ENCODE data around the gene E2F7.
"Not testable (repeated sequence)": the region's sequence is repeated elsewhere in the genome, so short reads cannot be mapped to it uniquely, and the experiment has no call there.

Gene E2F7

GRCh38 chr12:77065361-77066204 lies at the start of gene E2F7:
E2F7 (minus strand) TSS chr12:77065569; CDS start chr12:77064635, 934 bp downstream.
- peak; percentile 85 to 98 for DNase-seq

- no peak for DNase-seq
Measured at GRCh38 chr12:77113971-77114370, 48.6 kb upstream of the E2F7 start.

GRCh38 chr12:77108707-77109106 lies 43.3 kb upstream of the E2F7 start:
- no peak for DNase-seq

GRCh38 chr12:77107121-77107520 lies 41.8 kb upstream of the E2F7 start:
- no peak for DNase-seq

DNA sequence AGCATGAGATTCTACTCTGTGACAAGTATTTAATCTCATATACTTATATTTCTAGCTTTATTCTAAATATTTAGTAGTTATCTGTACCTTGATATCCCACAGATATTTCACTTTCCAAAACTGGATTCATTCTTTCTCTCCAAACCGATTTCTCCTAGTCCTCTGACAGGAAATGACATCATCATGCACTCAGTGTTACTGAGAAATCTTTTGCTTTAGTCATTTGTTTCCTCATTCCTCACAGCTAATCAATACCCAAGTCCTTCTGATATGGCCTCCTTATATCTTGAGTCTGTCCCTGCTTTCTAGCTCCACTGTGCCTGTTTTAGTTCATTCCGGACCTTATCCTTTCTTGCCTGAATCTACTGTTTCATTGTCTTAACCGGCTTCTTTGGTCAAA lies 39.4 kb upstream of the E2F7 start:
- no peak for DNase-seq

DNA sequence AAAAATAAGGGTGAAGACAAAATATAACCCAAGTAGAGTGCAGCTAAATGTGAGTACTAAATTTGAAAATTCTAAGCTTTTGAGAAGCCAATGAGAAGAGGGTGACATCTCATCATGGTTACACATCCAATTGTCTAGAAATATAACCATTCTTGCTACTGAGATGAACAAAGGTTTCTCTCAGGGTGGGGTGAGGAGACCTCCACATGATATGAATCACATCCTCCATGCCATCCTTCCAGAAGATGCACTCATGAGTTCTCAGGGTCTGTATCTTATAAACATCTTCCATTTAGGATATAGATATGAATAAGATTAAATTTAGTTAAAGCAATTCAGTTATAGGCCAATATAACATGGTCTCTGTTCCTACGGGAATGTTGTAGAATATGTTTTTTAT lies 38.9 kb upstream of the E2F7 start:
- no peak for DNase-seq

DNA sequence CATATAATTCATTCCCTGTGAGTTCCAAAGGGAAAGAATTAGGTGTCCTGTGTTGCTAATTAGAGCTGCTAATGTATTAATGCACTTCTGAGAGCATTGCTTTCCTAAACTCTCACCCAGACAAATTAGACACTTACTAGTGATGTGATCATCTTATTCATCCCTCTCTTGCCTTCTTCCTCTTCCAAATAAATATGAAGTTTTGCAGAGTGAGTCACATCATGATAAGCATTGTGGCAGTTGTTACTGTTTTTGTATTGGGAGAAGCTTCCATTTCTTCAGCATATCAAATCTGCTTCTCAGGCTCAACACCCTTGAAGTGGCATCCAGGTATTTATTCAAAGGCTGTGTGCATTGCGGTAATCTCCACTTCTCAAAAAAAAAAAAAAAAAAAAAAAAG lies 37.3 kb upstream of the E2F7 start:
- DNase-seq = no peak

GRCh38 chr12:77102123-77102522 lies 36.8 kb upstream of the E2F7 start:
- DNase-seq = no peak

DNA sequence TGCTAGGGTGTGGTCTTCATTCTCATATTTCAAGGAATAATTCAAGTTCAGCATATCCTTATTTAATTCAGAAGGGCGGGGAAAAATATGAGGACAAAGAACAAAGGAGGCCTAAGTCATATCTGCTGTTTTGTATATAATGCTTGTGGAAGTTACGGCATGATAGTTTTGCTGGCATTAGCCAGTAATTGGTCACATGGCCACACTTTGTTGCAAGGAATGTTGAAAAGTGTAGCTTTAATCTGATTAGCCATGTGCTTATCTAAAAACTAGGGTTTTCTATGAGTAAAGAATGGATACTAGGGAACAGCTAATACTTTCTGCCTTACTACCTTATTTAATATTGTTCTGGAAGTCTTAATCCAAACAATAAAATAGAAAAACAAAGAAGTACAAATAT lies 34.4 kb upstream of the E2F7 start:
- no peak for DNase-seq

GRCh38 chr12:77097846-77098245 lies 32.5 kb upstream of the E2F7 start:
- no peak for DNase-seq

DNA sequence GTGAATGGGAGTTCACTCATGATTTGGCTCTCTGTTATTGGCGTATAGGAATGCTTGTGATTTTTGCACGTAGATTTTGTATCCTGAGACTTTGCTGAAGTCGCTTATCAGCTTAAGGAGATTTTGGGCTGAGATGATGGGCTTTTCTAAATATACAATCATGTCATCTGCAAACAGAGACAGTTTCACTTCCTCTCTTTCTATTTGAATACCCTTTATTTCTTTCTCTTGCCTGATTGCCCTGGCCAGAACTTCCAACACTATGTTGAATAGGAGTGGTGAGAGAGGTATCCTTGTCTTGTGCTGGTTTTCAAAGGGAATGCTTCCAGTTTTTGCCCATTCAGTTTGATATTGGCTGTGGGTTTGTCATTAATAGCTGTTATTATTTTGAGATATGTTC lies 26.9 kb upstream of the E2F7 start:
- not testable (repeated sequence) for DNase-seq

- no peak for DNase-seq
Measured at GRCh38 chr12:77089686-77090220, 24.4 kb upstream of the E2F7 start.

DNA sequence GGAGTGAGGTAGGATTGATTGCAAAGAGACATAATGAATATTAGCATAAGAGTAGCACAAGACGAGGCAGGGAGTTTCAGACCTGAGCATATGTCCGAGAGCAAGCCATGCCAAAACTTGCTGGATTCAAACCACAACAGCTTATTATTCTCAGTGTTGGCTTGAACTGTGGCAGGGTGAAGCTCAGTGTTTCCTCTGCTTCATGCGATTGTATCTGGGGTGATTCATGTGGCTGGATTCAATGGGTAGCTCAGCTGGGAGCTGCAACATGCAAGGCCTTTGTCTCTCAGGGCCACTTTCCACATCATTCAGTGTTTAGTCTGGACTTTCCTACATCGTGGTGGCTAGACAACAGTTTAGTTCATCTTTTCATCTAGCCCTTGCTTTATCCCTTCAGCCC lies 22.1 kb upstream of the E2F7 start:
- no peak for DNase-seq

DNA sequence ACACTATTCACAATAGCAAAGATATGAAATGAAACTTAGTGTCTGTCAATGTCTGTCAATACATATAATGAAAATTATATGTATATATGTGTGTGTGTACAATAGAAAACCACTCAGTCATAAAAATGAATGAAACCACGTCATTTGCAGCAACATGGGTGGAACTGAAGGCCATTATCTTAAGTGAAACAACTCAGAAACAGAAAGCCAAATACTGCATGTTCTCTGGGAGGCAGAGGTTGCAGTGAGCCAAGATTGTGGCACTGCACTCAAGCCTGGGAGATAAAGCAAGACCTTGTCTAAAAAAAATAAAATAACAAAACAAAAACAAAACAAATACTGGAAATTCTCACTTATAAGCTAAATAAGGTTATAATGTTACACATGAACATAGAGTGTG lies 16.7 kb upstream of the E2F7 start:
- no peak for DNase-seq

GRCh38 chr12:77079631-77080030 lies 14.3 kb upstream of the E2F7 start:
- no peak for DNase-seq

DNA sequence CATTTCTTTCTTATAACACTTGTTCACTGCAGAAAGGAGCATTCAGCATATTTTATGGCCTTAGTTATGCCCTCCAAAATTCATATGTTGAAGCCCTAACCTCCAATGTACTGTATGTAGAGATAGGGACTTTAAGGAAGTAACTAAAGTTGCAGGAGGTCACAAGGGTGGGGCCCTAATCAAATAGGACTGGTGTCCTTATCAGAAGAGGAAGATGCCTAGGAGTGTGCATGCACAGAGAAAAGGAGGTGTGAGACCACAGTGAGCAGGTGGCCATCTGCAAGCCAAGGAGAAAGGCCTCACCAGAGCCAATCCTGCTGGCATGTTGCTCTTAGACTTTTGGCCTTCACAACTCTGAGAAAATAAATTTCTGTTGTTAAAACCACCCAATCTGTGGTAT lies 12.9 kb upstream of the E2F7 start:
- DNase-seq = no peak

DNA sequence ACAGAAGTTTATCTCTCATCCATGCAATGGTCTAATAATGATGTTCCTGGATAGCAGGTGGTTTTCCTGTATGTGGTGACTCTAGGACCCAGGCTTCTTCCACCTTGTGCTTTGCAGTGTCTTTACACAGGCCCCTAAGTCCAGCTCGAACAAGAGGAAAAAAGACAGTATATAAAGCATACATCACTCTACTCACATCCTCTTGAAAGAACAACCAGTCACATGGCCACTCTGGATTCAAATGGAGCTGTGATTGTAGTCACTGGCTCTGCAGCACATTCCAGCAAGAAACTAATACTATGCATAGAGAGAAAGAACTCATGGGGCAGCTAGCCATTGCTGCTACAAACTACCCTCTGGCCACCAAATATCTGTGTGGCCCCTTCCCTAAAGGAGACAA lies 11.5 kb upstream of the E2F7 start:
- no peak for DNase-seq

DNA sequence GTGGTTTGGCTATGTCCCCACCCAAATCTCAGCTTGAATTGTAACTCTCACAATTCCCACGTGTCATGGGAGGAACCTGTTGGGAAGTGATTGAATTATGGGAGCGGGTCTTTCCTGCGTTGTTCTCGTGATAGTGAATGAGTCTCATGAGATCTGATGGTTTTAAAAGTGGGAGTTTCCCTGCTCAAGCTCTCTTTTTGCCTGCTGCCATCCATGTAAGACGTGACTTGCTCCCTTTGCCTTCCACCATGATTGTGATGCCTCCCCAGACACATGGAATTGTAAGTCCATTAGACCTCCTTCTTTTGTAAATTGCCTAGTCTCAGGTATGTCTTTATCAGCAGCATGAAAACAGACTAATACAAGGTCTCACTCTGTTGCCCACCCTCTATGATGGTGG lies 8.5 kb upstream of the E2F7 start:
- not testable (repeated sequence) for DNase-seq

GRCh38 chr12:77072833-77073495 lies 7.6 kb upstream of the E2F7 start:
- no peak for DNase-seq

GRCh38 chr12:77070800-77071449 lies 5.6 kb upstream of the E2F7 start:
- no peak for DNase-seq

DNA sequence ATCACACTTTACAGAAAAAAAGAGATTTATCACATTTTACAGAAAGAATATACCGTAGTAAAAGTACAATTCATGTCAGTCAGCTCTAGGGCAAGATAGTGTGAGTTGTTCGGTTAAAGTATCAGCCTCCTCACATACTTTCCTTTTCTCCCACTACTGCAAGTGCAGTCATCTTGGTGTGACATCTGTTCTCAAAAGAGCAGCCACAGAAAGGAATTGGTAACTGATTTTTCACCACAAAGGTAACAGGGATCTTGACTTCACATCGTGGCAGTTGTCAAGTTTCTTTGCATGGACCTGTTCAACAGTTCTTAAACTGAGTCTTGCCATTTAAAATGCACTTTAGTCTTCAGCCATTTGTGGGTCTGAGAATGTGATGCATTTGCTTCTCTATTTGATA lies 5.0 kb upstream of the E2F7 start:
- DNase-seq = no peak

DNA sequence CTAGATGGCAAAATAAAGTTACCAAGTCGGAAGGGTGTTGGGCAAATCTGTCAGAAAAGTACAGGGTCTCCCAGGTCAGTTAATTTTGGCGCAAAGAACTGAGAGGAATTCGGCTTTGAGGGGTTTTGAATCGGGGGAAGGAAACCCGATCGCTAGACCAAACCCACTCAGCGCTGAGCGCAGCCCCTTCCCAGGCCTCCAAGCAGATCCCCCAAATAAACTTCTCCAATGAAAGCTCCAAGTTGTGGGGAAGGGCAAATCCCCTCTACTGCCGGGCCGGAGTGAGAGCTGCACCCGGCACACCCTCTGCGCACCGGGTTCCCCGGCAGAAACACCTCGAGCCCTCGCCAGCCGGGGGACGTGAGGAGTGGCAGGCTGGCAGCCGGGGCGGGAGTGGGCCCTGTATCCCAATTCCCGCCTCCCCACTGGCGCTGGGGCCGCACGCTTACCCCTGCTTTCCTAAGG lies 441 bp downstream of the E2F7 start:
- peak; percentile 26 to 82 for DNase-seq

GRCh38 chr12:77062846-77063461 lies 2.4 kb downstream of the E2F7 start:
- DNase-seq = no peak
